Measurements from ENCODE around the gene PGR. TPM values are rescaled to one million over a fixed set of nuclear protein-coding genes. Genes with fewer than 3 reads are reported as not detected.

PGR gene
- total RNA-seq, 2 donors from 2014 or later = not detected

- no peak overlapping the region for H3K4me3 ChIP-seq (ENCODE audit: low read length)
- Mint-ChIP-seq H3K27ac (no peak overlapping the region), H3K9me3 (peaks cover 5% of the 10 kb centered on the region), H3K4me3 (no peak overlapping the region), H3K27me3 (ENCODE audit: insufficient read depth) (no peaks in the 10 kb centered on the region), H3K36me3 (ENCODE audit: low read depth) (no peaks in the 10 kb centered on the region), H3K4me1 (no peaks in the 10 kb centered on the region)
- H3K27ac ChIP-seq (ENCODE audit: low read depth, low read length) = no peak overlapping the region
- no peaks in the 10 kb centered on the region for H3K4me1 ChIP-seq (ENCODE audit: control insufficient read depth, insufficient read depth, low read length)
- no peaks in the 10 kb centered on the region for H3K36me3 ChIP-seq (ENCODE audit: control insufficient read depth, insufficient read depth, low read length)
- no peaks in the 10 kb centered on the region for H3K27me3 ChIP-seq (ENCODE audit: control insufficient read depth, insufficient read depth, low read length, poor library complexity, severe bottlenecking)
- no peak overlapping the region for H3K9ac ChIP-seq (ENCODE audit: extremely low read depth, low read length, poor library complexity, severe bottlenecking)
- no peaks in the 10 kb centered on the region for H3K9me3 ChIP-seq (ENCODE audit: control insufficient read depth, low read length)
- TF ChIP-seq CTCF (conservative IDR thresholded peaks at IDR 0.05) = no peak
- no peak for DNase-seq
Measured at GRCh38 chr11:101100601-101101000, 29.0 kb downstream of the PGR start.

GRCh38 chr11:101096036-101096704, 33.4 kb downstream of the PGR start:
- H3K27me3 ChIP-seq (ENCODE audit: control insufficient read depth, insufficient read depth, low read length, poor library complexity, severe bottlenecking) = no peaks in the 10 kb centered on the region
- no peak for TF ChIP-seq CTCF (conservative IDR thresholded peaks at IDR 0.05)
- no peaks in the 10 kb centered on the region for H3K36me3 Mint-ChIP-seq (ENCODE audit: low read depth)
- no peaks in the 10 kb centered on the region for H3K4me1 Mint-ChIP-seq
- H3K4me3 Mint-ChIP-seq = no peak overlapping the region
- no peaks in the 10 kb centered on the region for H3K9me3 ChIP-seq (ENCODE audit: control insufficient read depth, low read length)
- H3K9ac ChIP-seq (ENCODE audit: extremely low read depth, low read length, poor library complexity, severe bottlenecking) = no peak overlapping the region
- H3K27ac Mint-ChIP-seq = no peak overlapping the region
- H3K27ac ChIP-seq (ENCODE audit: low read depth, low read length) = no peak overlapping the region
- H3K4me3 ChIP-seq (ENCODE audit: low read length) = no peak overlapping the region
- WGBS, 2 experiments (ENCODE audit: insufficient coverage in 1 of 2, insufficient read length in 1 of 2) = 78 to 96% methylated on average over 1 to 4 of the region's 4 CpGs
- no peak for DNase-seq
- no peaks in the 10 kb centered on the region for H3K9me3 Mint-ChIP-seq
- no peaks in the 10 kb centered on the region for H3K36me3 ChIP-seq (ENCODE audit: control insufficient read depth, insufficient read depth, low read length)
- H3K4me1 ChIP-seq (ENCODE audit: control insufficient read depth, insufficient read depth, low read length) = no peaks in the 10 kb centered on the region
- no peaks in the 10 kb centered on the region for H3K27me3 Mint-ChIP-seq (ENCODE audit: insufficient read depth)

- H3K27ac ChIP-seq (ENCODE audit: low read depth, low read length) = no peak overlapping the region
- Mint-ChIP-seq H3K9me3 (peaks cover 12% of the 10 kb centered on the region), H3K4me3 (no peak overlapping the region), H3K36me3 (ENCODE audit: low read depth) (peaks cover 3% of the 10 kb centered on the region), H3K27me3 (ENCODE audit: insufficient read depth) (no peaks in the 10 kb centered on the region), H3K27ac (no peak overlapping the region), H3K4me1 (no peaks in the 10 kb centered on the region)
- H3K9me3 ChIP-seq (ENCODE audit: control insufficient read depth, low read length) = no peaks in the 10 kb centered on the region
- no peaks in the 10 kb centered on the region for H3K4me1 ChIP-seq (ENCODE audit: control insufficient read depth, insufficient read depth, low read length)
- WGBS, 2 experiments (ENCODE audit: insufficient coverage in 1 of 2, insufficient read length in 1 of 2) = 91 to 95% methylated on average over 3 of the region's 3 CpGs
- no peak for TF ChIP-seq CTCF (conservative IDR thresholded peaks at IDR 0.05)
- no peak overlapping the region for H3K4me3 ChIP-seq (ENCODE audit: low read length)
- DNase-seq = no peak
- H3K9ac ChIP-seq (ENCODE audit: extremely low read depth, low read length, poor library complexity, severe bottlenecking) = no peak overlapping the region
- no peaks in the 10 kb centered on the region for H3K36me3 ChIP-seq (ENCODE audit: control insufficient read depth, insufficient read depth, low read length)
- no peaks in the 10 kb centered on the region for H3K27me3 ChIP-seq (ENCODE audit: control insufficient read depth, insufficient read depth, low read length, poor library complexity, severe bottlenecking)
Measured at GRCh38 chr11:101091781-101092180, 37.8 kb downstream of the PGR start.
